HG03378 (cell line): Measurements from ENCODE around the gene CABP4.

ENCODE experiments used
- ATAC-seq: cut with Tn5 transposase; IDR thresholded peaks from one replicate; pipeline ENCODE4 v1.9.1; 2021; ENCODE audit warnings: mild to moderate bottlenecking, moderate library complexity; ENCODE audit not compliant: unreplicated experiment

The CABP4 gene

DNA sequence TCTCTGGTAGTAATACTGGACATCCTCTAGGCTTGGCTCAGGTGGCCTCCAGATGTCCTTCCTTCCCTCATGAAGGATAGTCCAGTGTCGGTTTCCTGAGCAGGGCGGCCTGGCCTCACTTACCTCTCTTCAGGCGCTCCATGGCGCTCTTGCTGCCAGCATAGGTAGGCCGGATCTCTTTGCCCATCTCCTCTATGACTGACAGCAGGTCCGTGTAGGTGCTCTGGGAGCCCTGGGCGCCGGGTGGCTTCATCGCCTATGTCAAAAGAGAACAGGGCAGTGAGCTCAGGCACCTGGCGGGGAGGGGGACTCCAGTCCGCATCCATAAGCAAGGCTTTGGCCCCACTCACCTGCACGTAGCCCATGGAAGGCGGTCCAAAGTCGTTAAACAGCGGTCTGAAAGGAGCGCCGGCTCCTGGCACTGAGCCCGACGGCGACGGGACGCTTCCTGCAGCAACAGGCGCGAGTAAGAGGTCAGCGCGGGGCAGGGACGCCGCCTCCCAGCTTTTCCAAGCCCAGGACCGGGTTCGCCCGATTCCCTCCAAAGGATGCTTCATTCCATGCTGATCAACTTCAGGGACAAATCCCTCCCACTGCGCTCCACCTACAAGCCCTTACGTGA, 52.2 kb downstream of the CABP4 start:
- no peak for ATAC-seq

DNA sequence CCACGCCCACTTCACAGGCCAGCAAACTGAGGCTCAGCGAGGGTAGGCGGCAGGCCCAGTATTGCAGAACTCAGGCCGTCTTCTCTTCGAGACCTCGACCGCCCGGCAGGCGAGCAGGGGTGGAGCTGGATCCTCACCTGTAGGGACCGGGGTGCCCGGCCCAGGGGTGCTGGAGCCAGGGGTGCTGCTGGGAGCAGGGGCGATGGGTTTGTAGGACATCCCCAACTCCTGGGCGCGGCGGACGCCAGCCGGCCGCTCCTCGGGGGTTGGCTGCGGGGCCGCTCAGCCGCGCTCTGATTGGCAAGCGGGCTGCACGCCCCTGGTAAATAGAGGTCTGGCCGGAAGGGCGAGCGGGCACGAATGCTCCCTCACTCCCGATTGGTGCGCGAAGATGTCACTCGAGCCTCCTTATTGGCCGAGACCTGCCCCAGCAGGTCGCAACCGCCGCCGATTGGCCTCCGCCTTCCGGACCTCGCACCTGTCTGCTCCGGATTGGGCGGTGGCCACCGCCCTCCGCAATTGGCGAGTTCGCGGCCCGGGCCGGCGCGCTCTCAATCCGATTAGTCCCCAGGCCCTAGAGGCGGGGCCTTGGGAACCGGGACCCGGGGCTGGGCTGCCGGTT, 52.8 kb downstream of the CABP4 start, which contains the start of gene CDK2AP2:
Gene CDK2AP2 (minus strand): TSS at position 299 of the 622 bp plus-strand sequence. CDS start 80 bp downstream, at position 219.
- ATAC-seq, result peak; percentile 66

DNA sequence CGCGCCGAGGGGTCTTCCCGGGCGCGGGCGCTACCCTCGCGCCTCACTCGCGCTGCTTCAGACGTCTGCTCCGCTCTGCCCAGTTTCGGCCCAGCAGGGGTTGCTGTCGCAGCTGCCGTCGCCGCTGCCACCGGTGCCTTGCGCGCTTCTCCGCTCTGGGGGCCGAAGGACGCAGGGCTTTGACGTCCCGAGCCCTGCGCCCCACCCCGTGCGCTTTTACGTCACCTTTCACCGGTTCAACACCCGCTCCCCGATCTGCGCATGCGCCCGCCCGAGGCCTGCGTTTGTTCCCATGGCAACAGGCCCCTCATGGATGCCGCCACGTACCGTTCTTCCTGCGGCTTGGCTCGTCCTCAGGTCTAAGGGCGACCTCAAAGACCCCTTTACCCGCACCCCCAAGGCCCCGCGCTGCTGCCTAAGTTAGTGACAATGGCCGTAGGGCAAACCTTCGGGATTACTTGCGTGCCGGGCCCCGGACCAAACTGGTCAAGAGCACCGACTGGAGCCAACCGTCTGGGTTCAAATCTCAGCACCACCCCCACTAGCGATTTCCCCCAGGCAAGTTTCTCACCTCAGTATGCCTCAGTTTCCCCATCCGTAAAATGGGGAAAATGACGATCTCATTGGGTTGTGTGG, 53.5 kb downstream of the CABP4 start:
- ATAC-seq, result peak; percentile 34

DNA sequence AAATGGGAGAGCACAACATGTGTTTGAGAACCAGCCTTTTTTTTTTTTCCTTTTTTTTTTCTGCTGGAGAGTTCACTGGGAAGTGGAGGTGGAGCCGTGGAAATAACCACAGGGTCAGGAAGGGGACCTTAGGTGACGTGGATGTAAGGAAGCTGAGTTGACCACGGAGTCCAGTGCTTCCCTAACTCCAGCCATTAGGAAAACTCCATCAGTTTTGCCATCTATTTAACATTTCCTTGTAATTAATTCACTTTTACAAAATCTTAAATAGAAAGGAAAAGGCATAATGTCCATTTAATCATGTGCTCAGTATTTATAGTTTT, 54.8 kb downstream of the CABP4 start:
- ATAC-seq, result no peak
